Naive thymus-derived CD4-positive, alpha-beta T cell (primary cell): ENCODE results near the gene TMEM187. TPM values are rescaled to one million over a fixed set of nuclear protein-coding genes. Genes with fewer than 3 reads are reported as not detected.

Experiments
- ATAC-seq: fragments of 150-1000 bp; cut with Tn5 transposase; 2 replicates; pipeline ENCODE4 v1.10.0; 2021; ENCODE audit warnings: mild to moderate bottlenecking, moderate library complexity
- CTCF ChIA-PET: fragments of 350-600 bp; sonication (Branson Sonifier 250); formaldehyde crosslinking; loops from one replicate; lab custom pipeline; 2021; ENCODE audit warnings: antibody characterized with exemption; lab: Charles Lee
- POLR2A ChIA-PET: fragments of 350-600 bp; sonication (Branson Sonifier 250); formaldehyde crosslinking; loops from one replicate; lab custom pipeline; 2021; ENCODE audit warnings: antibody characterized with exemption, inconsistent platforms; lab: Charles Lee
- DNase-seq, 9 donors: peaks; one replicate each; pipeline versions ENCODE4 v3.0.0 to v3.0.0-alpha.2; 2020 to 2022; ENCODE audit warnings: mixed read lengths in 1 of 9
- H3K27ac ChIP-seq: one replicate; pipeline ENCODE4 v1.7.0; 2013; ENCODE audit warnings: mild to moderate bottlenecking, low read depth, low read length, moderate library complexity
- H3K27me3 ChIP-seq, 2 donors: one replicate each; pipeline ENCODE4 v1.7.0; 2013; ENCODE audit warnings: low read length in 2 of 2, mild to moderate bottlenecking in 2 of 2, moderate library complexity in 2 of 2; ENCODE audit not compliant: control insufficient read depth in 2 of 2, insufficient read depth in 2 of 2
- H3K36me3 ChIP-seq, 3 experiments: 1 replicate in 2 of 3; 2 replicates in 1 of 3; pipeline ENCODE4 v1.7.0; 2013; ENCODE audit warnings: low read length in 3 of 3, mild to moderate bottlenecking in 3 of 3, moderate library complexity in 1 of 3; ENCODE audit not compliant: insufficient read depth in 3 of 3, control insufficient read depth in 2 of 3
- H3K4me1 ChIP-seq, 2 donors: one replicate each; pipeline ENCODE4 v1.7.0; 2013; ENCODE audit warnings: low read length in 2 of 2, mild to moderate bottlenecking in 2 of 2, moderate library complexity in 1 of 2; ENCODE audit not compliant: control insufficient read depth in 2 of 2, insufficient read depth in 2 of 2
- H3K4me3 ChIP-seq: 2 replicates; pipeline ENCODE4 v1.7.0; 2013; ENCODE audit warnings: mild to moderate bottlenecking, low read length
- H3K9me3 ChIP-seq, 3 experiments: 1 replicate in 2 of 3; 2 replicates in 1 of 3; pipeline ENCODE4 v1.7.0; 2013; ENCODE audit warnings: low read length in 3 of 3; ENCODE audit not compliant: control insufficient read depth in 2 of 3
- H3K27ac Mint-ChIP-seq, 9 donors: one replicate each; pipeline ENCODE4 v1.8.0; 2020 to 2022; ENCODE audit warnings: mixed read lengths in 9 of 9, mild to moderate bottlenecking in 8 of 9, moderate library complexity in 5 of 9, inconsistent platforms in 2 of 9
- H3K27me3 Mint-ChIP-seq, 5 donors: one replicate each; pipeline ENCODE4 v1.8.0; 2021 to 2022; ENCODE audit warnings: mixed read lengths in 5 of 5, mild to moderate bottlenecking in 1 of 5
- H3K36me3 Mint-ChIP-seq, 5 donors: one replicate each; pipeline ENCODE4 v1.8.0; 2020 to 2022; ENCODE audit warnings: mixed read lengths in 5 of 5, mild to moderate bottlenecking in 3 of 5, inconsistent platforms in 1 of 5
- H3K4me1 Mint-ChIP-seq, 7 donors: one replicate each; pipeline ENCODE4 v1.8.0; 2020 to 2022; ENCODE audit warnings: mixed read lengths in 7 of 7, mild to moderate bottlenecking in 3 of 7, inconsistent platforms in 1 of 7
- H3K4me3 Mint-ChIP-seq, 10 donors: one replicate each; pipeline ENCODE4 v1.8.0; 2020 to 2022; ENCODE audit warnings: mild to moderate bottlenecking in 10 of 10, mixed read lengths in 10 of 10, moderate library complexity in 6 of 10, inconsistent platforms in 2 of 10
- H3K9me3 Mint-ChIP-seq, 11 donors: one replicate each; pipeline ENCODE4 v1.8.0; 2020 to 2022; ENCODE audit warnings: mixed read lengths in 11 of 11, mild to moderate bottlenecking in 4 of 11, inconsistent platforms in 1 of 11, moderate library complexity in 1 of 11
- intact Hi-C, 2 donors: fragments of 100-400 bp; cut with micrococcal nuclease; formaldehyde crosslinking; loops; one replicate each; pipeline ENCODE4 v1.15.1; 2023
- polyA plus RNA-seq, 2 donors: library from polyadenylated mRNA; unstranded; fragments of 300-500 nt; fragmentation: Illumina TruSeq; gene quantifications; one replicate each; pipeline ENCODE4 v1.2.3, GENCODE V29; 2021
- total RNA-seq, 6 experiments: library from RNA in 5 of 6; stranded (reverse) in 5 of 6; gene quantifications; 1 replicate in 5 of 6; 2 replicates in 1 of 6; pipeline ENCODE4 v1.2.3 and lab custom pipeline; 2021 to 2026

The TMEM187 gene
- total and polyA plus RNA-seq, 7 experiments from 2014 or later: 1.4 to 22.7 (median 10.0) TPM

DNA sequence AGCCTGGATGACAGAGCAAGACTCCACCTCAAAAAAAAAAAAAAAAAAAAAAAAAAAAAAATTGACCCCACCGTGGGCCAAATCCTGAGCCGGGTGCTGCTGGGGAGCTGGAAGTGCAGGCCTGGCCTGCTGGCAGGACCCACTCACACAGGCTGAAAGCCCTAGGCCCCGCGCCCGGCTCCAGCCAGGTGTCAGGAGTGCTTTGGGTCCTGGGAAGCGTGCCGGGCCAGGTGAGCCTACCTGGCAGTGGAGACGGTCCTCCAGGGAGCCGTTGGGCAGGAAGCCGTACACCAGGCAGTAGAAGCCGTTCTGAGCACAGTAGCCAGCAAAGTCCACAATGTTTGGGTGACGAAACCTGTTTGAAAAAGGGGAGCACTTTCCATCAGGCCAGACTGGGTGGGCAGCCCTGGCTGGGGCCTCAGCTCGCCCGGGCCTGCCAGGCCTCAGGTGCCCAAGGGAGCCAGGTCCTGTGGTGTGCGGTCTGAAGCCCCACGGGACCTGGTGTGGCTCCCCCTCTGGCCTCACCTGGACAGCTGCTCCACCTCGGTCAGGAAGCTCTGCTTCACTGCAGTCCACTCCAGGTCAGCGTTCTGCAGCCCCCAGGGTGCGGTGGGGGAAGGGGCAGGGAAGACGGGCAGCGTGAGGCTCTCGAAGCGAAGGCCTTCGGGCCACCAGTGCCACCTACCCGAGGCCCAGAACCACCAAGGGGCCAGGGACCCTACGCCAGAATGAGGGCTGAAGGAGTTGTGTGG is 45.4 kb downstream of the TMEM187 start:
- H3K27ac ChIP-seq: peak overlapping the region; percentile 78
- ATAC-seq: no peak

DNA sequence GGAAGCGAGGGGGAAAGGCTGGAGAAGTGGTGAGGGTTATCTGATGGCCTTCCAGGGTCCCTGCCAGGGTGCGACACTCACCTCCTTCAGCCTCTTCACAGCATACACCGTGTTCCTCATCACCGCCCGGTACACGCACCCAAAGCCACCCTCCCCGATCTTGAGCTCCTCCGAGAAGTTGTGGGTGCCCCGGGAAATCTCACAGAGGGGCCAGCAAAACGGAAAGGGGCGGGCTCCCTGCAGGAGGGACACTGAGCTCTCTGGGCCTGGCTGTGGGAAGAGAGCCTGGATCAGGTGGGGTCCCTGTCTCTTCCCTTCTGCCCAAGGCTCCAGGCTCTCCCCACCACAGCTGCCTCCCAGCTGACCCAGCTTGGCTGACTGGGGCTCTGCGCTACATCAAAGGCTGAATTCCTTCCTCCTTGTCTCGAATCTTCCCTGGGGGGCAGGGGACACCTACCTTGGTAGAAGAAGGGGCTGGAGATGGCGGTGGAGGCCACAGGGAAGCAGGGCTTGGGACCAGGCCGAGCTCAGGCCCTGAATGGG is 46.0 kb downstream of the TMEM187 start:
- POLR2A ChIA-PET: interaction anchor here (1.0 to 2.3 kb wide), 4 partner anchors 33 to 76 kb away, joined by 4 to 14 read pairs (median 6); partner anchors contain the start of gene HCFC1
- no peak for ATAC-seq
- H3K36me3 Mint-ChIP-seq: peaks cover 0 to 10% (median 0%) of the 10 kb centered on the region in 5 donors

More for the DNA sequence above, 45.4 kb downstream of the TMEM187 start:
- Histone ChIP-seq H3K27me3 (no peaks in the 10 kb centered on the region), H3K9me3 (no peaks in the 10 kb centered on the region), H3K4me1 (peaks cover 4 to 6% of the 10 kb centered on the region in 2 donors), H3K4me3 (no peak overlapping the region), H3K36me3 (peaks cover 0 to 18% (median 0%) of the 10 kb centered on the region in 3 experiments)
- peak overlapping the region in 5 of 9 donors; percentile 8 to 79 (median 17) for H3K27ac Mint-ChIP-seq
- CTCF ChIA-PET: interaction anchor here (0.7 to 1.0 kb wide), 2 partner anchors 28 to 529 kb away, joined by 3 to 5 read pairs; partner anchors contain the start of gene IKBKG
- no peaks in the 10 kb centered on the region for H3K9me3 Mint-ChIP-seq
- DNase-seq: no peak
- peaks cover 0 to 22% (median 14%) of the 10 kb centered on the region in 7 donors for H3K4me1 Mint-ChIP-seq
- peaks cover 0 to 10% (median 0%) of the 10 kb centered on the region in 5 donors for H3K36me3 Mint-ChIP-seq
- H3K27me3 Mint-ChIP-seq: no peaks in the 10 kb centered on the region
- peak overlapping the region in 8 of 10 donors; percentile 17 to 90 (median 82) for H3K4me3 Mint-ChIP-seq
- intact Hi-C loops: no loop called here
- POLR2A ChIA-PET: interaction anchor here (1.4 to 2.3 kb wide), 3 partner anchors 33 to 381 kb away, joined by 4 to 7 read pairs (median 6); partner anchors contain the start of gene RPL10

DNA sequence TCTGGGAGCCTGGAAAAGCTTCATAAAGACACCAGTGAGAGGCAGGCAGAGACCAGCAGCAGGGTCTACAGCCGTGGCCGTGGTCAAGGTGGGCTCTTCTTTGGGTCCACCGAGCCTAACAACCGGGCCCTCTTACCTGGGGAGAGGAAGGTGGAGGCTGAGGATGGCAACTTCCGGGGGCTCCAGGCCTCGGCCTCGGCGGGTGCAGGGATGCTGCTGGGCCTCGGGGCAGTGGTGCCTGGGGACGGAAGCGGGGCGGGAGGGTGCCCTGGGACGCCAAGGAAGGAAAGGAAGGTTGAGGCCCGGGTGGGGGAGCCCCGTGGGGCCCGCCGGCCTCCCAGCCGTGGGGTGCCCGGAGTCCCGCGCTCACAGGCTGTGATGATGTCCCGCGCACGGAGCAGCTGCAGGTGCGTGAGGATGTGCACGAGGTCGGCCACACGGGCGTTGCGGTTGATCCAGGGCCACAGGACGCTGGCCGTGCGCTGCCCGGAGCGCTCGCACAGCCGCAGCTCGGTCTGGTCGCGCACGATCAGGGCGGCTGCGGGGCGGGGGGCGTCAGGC is 46.6 kb downstream of the TMEM187 start:
- Histone ChIP-seq H3K27me3 (no peaks in the 10 kb centered on the region), H3K9me3 (no peaks in the 10 kb centered on the region), H3K4me3 (peak overlapping the region; percentile 52), H3K27ac (peak overlapping the region; percentile 78), H3K4me1 (peaks cover 4 to 6% of the 10 kb centered on the region in 2 donors), H3K36me3 (peaks cover 0 to 17% (median 0%) of the 10 kb centered on the region in 3 experiments)
- Mint-ChIP-seq H3K4me3 (peak overlapping the region; percentile 73 to 90 (median 83)), H3K27ac (peak overlapping the region in 8 of 9 donors; percentile 74 to 97 (median 85)), H3K9me3 (no peaks in the 10 kb centered on the region), H3K4me1 (peaks cover 0 to 20% (median 11%) of the 10 kb centered on the region in 7 donors), H3K36me3 (peaks cover 0 to 10% (median 0%) of the 10 kb centered on the region in 5 donors), H3K27me3 (no peaks in the 10 kb centered on the region)
- ChIA-PET POLR2A (interaction anchor here (1.0 to 2.8 kb wide), 5 partner anchors 34 to 76 kb away, joined by 4 to 14 read pairs (median 7); partner anchors contain the start of gene HCFC1), CTCF (interaction anchor here (0.6 to 0.9 kb wide), 2 partner anchors 51 to 524 kb away, joined by 3 to 4 read pairs; no protein-coding TSS in a partner anchor)
- intact Hi-C loops: no loop called here
- DNase-seq (peak in 3 of 9 donors; percentile 19 to 27 (median 27)), ATAC-seq (no peak)

More for the DNA sequence above, 46.0 kb downstream of the TMEM187 start:
- Mint-ChIP-seq H3K9me3 (no peaks in the 10 kb centered on the region), H3K4me3 (peak overlapping the region; percentile 73 to 90 (median 83)), H3K27me3 (no peaks in the 10 kb centered on the region), H3K27ac (peak overlapping the region in 8 of 9 donors; percentile 74 to 97 (median 85)), H3K4me1 (peaks cover 0 to 22% (median 11%) of the 10 kb centered on the region in 7 donors)
- H3K36me3 ChIP-seq: peaks cover 0 to 17% (median 0%) of the 10 kb centered on the region in 3 experiments
- peaks cover 4 to 6% of the 10 kb centered on the region in 2 donors for H3K4me1 ChIP-seq
- H3K27me3 ChIP-seq: no peaks in the 10 kb centered on the region
- no peaks in the 10 kb centered on the region for H3K9me3 ChIP-seq
- CTCF ChIA-PET: interaction anchor here (0.6 to 0.9 kb wide), 2 partner anchors 50 to 525 kb away, joined by 3 to 4 read pairs; no protein-coding TSS in a partner anchor
- H3K4me3 ChIP-seq: peak overlapping the region; percentile 52
- DNase-seq: no peak
- H3K27ac ChIP-seq: peak overlapping the region; percentile 78
- intact Hi-C loops: no loop called here

DNA sequence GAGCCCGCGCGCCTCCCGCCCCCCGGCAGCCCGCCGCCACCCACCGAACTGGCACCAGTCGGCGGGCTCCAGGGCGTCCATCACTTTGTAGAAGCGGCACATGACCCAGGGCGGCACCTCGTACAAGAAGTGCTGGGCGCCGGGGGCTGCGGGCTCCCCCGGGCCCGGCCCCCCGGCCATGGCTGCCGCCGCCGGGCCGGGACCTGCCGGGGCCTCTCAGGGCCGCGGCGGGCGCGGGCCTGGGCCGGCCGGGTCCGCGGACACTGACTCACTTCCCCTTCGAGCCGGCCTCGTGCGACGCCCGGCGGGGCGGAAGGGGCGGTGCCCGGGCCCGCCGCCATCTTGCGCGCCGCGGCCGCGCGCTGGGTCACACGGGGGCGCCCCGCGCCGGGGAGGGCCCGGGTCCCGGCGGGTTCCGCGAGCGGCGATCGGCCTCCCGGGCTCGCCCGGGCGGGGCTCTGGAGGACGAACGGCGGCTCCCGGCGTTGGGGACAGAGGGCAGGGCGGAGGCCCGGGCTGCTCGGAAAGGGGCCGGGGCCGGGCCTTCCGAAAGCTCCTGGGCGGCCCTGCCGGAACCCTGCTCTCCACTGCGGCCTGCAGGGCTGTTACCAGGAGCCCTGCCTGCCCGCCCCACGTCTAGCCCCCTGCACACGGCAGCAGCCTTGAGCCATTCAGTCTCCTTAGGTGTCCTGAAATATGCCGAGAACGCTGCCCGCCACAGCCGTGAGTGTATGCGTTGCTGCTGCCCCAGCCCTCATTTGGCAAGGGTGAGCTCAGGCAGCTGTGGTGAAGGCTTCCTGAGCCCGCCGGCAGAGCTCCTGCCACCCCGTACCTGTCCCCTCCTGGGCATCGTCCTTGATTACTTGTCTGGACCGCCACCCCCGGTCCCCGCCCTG is 47.3 kb downstream of the TMEM187 start, which contains the start of gene IRAK1:
Gene IRAK1 (minus strand): TSS at position 270 of the 896 bp plus-strand sequence. CDS start 90 bp downstream, at position 180.
- CTCF ChIA-PET: interaction anchor here (0.6 kb wide), 1 partner anchor 70 kb away, joined by 5 read pairs; no protein-coding TSS in a partner anchor
- intact Hi-C loops: loop anchor here in 1 of 2 donors (2.0 to 5.0 kb wide), 2 partner anchors 47 to 77 kb away; partner anchors contain the start of genes MECP2 and TMEM187

DNA sequence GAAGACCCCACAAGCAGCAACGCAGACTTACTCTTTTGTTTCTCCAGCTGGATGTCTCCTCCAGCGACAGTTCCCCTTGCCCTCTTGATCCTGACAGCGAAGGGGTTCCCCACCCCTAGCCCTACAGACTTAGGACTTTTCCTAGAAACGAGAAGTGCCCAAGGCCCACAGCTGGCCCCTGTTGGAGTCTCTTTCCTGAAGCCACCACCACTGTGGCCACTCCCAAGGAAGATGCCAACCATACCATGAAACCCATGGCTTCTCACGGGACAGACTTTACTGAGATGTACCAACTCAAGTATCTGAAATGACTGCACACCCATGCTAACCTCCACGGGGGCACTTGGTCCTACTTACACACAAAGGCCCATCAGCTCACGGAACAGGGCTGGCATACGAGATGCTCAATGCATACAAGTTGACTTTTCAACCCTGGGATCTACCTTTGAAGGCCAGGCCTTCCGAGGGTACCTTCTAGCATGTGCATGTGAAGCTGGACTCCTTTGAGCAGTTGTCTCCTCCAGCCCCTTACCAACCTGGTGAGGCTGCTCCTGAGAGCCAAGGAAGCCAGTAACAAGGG is 48.1 kb downstream of the TMEM187 start:
- H3K27ac ChIP-seq: peak overlapping the region; percentile 85
- no peaks in the 10 kb centered on the region for H3K27me3 ChIP-seq
- no peak for ATAC-seq
- H3K4me3 ChIP-seq: peak overlapping the region; percentile 47
- Mint-ChIP-seq H3K4me3 (peak overlapping the region; percentile 83 to 93 (median 88)), H3K9me3 (no peaks in the 10 kb centered on the region), H3K4me1 (peaks cover 0 to 13% (median 10%) of the 10 kb centered on the region in 7 donors), H3K27me3 (no peaks in the 10 kb centered on the region), H3K36me3 (peaks cover 0 to 10% (median 0%) of the 10 kb centered on the region in 5 donors), H3K27ac (peak overlapping the region; percentile 85 to 96 (median 92))
- H3K9me3 ChIP-seq: no peaks in the 10 kb centered on the region
- CTCF ChIA-PET: interaction anchor here (0.6 to 0.7 kb wide), 2 partner anchors 70 to 258 kb away, joined by 4 to 5 read pairs; no protein-coding TSS in a partner anchor
- POLR2A ChIA-PET: interaction anchor here (0.7 to 2.8 kb wide), 9 partner anchors 9 to 94 kb away, joined by 3 to 14 read pairs (median 6); partner anchors contain the start of genes ARHGAP4 and HCFC1
- peaks cover 4 to 6% of the 10 kb centered on the region in 2 donors for H3K4me1 ChIP-seq
- peaks cover 0 to 17% (median 0%) of the 10 kb centered on the region in 3 experiments for H3K36me3 ChIP-seq
- intact Hi-C loops: loop anchor here in 1 of 2 donors (2.0 to 5.0 kb wide), 2 partner anchors 48 to 77 kb away; partner anchors contain the start of genes MECP2 and TMEM187
- no peak for DNase-seq

More for the DNA sequence above, 47.3 kb downstream of the TMEM187 start, which contains the start of gene IRAK1:
- H3K4me1 ChIP-seq: peaks cover 4 to 6% of the 10 kb centered on the region in 2 donors
- peak within 1 kb of the TSS; percentile 52 for H3K4me3 ChIP-seq
- H3K27ac ChIP-seq: peak within 1 kb of the TSS; percentile 85
- H3K27me3 ChIP-seq: no peaks in the 10 kb centered on the region
- H3K27me3 Mint-ChIP-seq: no peaks in the 10 kb centered on the region
- DNase-seq (peak; percentile 20 to 77 (median 42)), ATAC-seq (peak; percentile 89)
- POLR2A ChIA-PET: interaction anchor here (0.7 to 2.8 kb wide), 11 partner anchors 9 to 104 kb away, joined by 3 to 14 read pairs (median 6); partner anchors contain the start of genes ARHGAP4 and HCFC1
- peak within 1 kb of the TSS; percentile 83 to 93 (median 88) for H3K4me3 Mint-ChIP-seq
- peaks cover 0 to 17% (median 11%) of the 10 kb centered on the region in 7 donors for H3K4me1 Mint-ChIP-seq
- peak within 1 kb of the TSS; percentile 85 to 97 (median 92) for H3K27ac Mint-ChIP-seq
- H3K9me3 Mint-ChIP-seq: no peaks in the 10 kb centered on the region
- peaks cover 0 to 10% (median 0%) of the 10 kb centered on the region in 5 donors for H3K36me3 Mint-ChIP-seq
- peaks cover 0 to 17% (median 0%) of the 10 kb centered on the region in 3 experiments for H3K36me3 ChIP-seq
- no peaks in the 10 kb centered on the region for H3K9me3 ChIP-seq
